ENCODE results near the gene CPA1. TPM values are rescaled to one million over a fixed set of nuclear protein-coding genes. Genes with fewer than 3 reads are reported as not detected.

CPA1 gene
- total and polyA plus RNA-seq, 4 donors = 0.31 to 12.5 (median 0.73) TPM

- ATAC-seq (ENCODE audit: insufficient read depth, low FRiP score) (no peak), DNase-seq (no peak)
- Histone ChIP-seq H3K4me3 (no peak overlapping the region), H3K9ac (ENCODE audit: insufficient read depth in 1 of 2, low read length in 2 of 2) (no peak overlapping the region), H3K36me3 (ENCODE audit: control insufficient read depth in 4 of 4, insufficient read depth in 4 of 4, low read length in 4 of 4) (no peaks in the 10 kb centered on the region), H3K27me3 (ENCODE audit: control insufficient read depth in 3 of 3, insufficient read depth in 3 of 3, low read length in 2 of 3) (no peaks in the 10 kb centered on the region), H3K27ac (ENCODE audit: low read depth in 1 of 2, low read length in 1 of 2) (no peak overlapping the region), H3K4me1 (ENCODE audit: control insufficient read depth in 5 of 5, insufficient read depth in 5 of 5, low read length in 5 of 5) (peaks cover 0 to 4% (median 0%) of the 10 kb centered on the region in 5 donors), H3K9me3 (ENCODE audit: control insufficient read depth in 4 of 4, insufficient read depth in 3 of 4, low read length in 3 of 4) (peaks cover 0 to 11% (median 3%) of the 10 kb centered on the region in 4 donors)
- TF ChIP-seq CTCF (IDR thresholded peaks at IDR 0.05; ENCODE audit: control extremely low read depth, extremely low read depth) = no peak
- WGBS, 2 donors = 78 to 90% methylated on average over 8 of the region's 8 CpGs
Measured at GRCh38 chr7:130363026-130363847, 17.1 kb upstream of the CPA1 start.

GRCh38 chr7:130364451-130364850 lies 15.8 kb upstream of the CPA1 start:
- H3K36me3 ChIP-seq (ENCODE audit: control insufficient read depth in 4 of 4, insufficient read depth in 4 of 4, low read length in 4 of 4) = no peaks in the 10 kb centered on the region
- WGBS, 2 donors = 94 to 98% methylated on average over 4 of the region's 4 CpGs
- peaks cover 0 to 6% (median 2%) of the 10 kb centered on the region in 4 donors for H3K9me3 ChIP-seq (ENCODE audit: control insufficient read depth in 4 of 4, insufficient read depth in 3 of 4, low read length in 3 of 4)
- H3K4me1 ChIP-seq (ENCODE audit: control insufficient read depth in 5 of 5, insufficient read depth in 5 of 5, low read length in 5 of 5) = peaks cover 0 to 16% (median 3%) of the 10 kb centered on the region in 5 donors
- H3K4me3 ChIP-seq = no peak overlapping the region
- H3K27me3 ChIP-seq (ENCODE audit: control insufficient read depth in 3 of 3, insufficient read depth in 3 of 3, low read length in 2 of 3) = no peaks in the 10 kb centered on the region
- ATAC-seq (ENCODE audit: insufficient read depth, low FRiP score) = no peak
- H3K27ac ChIP-seq (ENCODE audit: low read depth in 1 of 2, low read length in 1 of 2) = no peak overlapping the region
- H3K9ac ChIP-seq (ENCODE audit: insufficient read depth in 1 of 2, low read length in 2 of 2) = no peak overlapping the region
- no peak for DNase-seq
- no peak for TF ChIP-seq CTCF (IDR thresholded peaks at IDR 0.05; ENCODE audit: control extremely low read depth, extremely low read depth)

- no peak for TF ChIP-seq CTCF (IDR thresholded peaks at IDR 0.05; ENCODE audit: control extremely low read depth, extremely low read depth)
- ATAC-seq (ENCODE audit: insufficient read depth, low FRiP score) = no peak
- Histone ChIP-seq H3K36me3 (ENCODE audit: control insufficient read depth in 4 of 4, insufficient read depth in 4 of 4, low read length in 4 of 4) (no peaks in the 10 kb centered on the region), H3K27ac (ENCODE audit: low read depth in 1 of 2, low read length in 1 of 2) (no peak overlapping the region), H3K4me1 (ENCODE audit: control insufficient read depth in 5 of 5, insufficient read depth in 5 of 5, low read length in 5 of 5) (peaks cover 0 to 22% (median 9%) of the 10 kb centered on the region in 5 donors), H3K9ac (ENCODE audit: insufficient read depth in 1 of 2, low read length in 2 of 2) (no peak overlapping the region), H3K9me3 (ENCODE audit: control insufficient read depth in 4 of 4, insufficient read depth in 3 of 4, low read length in 3 of 4) (peaks cover 0 to 3% (median under 1%) of the 10 kb centered on the region in 4 donors), H3K4me3 (no peak overlapping the region), H3K27me3 (ENCODE audit: control insufficient read depth in 3 of 3, insufficient read depth in 3 of 3, low read length in 2 of 3) (no peaks in the 10 kb centered on the region)
- 90 to 91% methylated on average over 2 of the region's 2 CpGs for WGBS, 2 donors
- DNase-seq = no peak
Measured at GRCh38 chr7:130365088-130365487, 15.2 kb upstream of the CPA1 start.
